Stimulated activated CD4-positive, alpha-beta T cell treated with anti-CD3 and anti-CD28 coated beads, Interleukin-2, amount 100 ng/mL, for 24 hours (primary cell): ENCODE measurements around the gene GOLGB1.
"Not testable (repeated sequence)": the region's sequence is repeated elsewhere in the genome, so short reads cannot be mapped to it uniquely, and the experiment has no call there.

Source experiments
- DNase-seq, 2 donors: peaks; one replicate each; pipeline ENCODE4 v3.0.0-alpha.2; 2020

GOLGB1 gene, protein sequence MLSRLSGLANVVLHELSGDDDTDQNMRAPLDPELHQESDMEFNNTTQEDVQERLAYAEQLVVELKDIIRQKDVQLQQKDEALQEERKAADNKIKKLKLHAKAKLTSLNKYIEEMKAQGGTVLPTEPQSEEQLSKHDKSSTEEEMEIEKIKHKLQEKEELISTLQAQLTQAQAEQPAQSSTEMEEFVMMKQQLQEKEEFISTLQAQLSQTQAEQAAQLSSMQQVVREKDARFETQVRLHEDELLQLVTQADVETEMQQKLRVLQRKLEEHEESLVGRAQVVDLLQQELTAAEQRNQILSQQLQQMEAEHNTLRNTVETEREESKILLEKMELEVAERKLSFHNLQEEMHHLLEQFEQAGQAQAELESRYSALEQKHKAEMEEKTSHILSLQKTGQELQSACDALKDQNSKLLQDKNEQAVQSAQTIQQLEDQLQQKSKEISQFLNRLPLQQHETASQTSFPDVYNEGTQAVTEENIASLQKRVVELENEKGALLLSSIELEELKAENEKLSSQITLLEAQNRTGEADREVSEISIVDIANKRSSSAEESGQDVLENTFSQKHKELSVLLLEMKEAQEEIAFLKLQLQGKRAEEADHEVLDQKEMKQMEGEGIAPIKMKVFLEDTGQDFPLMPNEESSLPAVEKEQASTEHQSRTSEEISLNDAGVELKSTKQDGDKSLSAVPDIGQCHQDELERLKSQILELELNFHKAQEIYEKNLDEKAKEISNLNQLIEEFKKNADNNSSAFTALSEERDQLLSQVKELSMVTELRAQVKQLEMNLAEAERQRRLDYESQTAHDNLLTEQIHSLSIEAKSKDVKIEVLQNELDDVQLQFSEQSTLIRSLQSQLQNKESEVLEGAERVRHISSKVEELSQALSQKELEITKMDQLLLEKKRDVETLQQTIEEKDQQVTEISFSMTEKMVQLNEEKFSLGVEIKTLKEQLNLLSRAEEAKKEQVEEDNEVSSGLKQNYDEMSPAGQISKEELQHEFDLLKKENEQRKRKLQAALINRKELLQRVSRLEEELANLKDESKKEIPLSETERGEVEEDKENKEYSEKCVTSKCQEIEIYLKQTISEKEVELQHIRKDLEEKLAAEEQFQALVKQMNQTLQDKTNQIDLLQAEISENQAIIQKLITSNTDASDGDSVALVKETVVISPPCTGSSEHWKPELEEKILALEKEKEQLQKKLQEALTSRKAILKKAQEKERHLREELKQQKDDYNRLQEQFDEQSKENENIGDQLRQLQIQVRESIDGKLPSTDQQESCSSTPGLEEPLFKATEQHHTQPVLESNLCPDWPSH (N-terminal part only)

DNA sequence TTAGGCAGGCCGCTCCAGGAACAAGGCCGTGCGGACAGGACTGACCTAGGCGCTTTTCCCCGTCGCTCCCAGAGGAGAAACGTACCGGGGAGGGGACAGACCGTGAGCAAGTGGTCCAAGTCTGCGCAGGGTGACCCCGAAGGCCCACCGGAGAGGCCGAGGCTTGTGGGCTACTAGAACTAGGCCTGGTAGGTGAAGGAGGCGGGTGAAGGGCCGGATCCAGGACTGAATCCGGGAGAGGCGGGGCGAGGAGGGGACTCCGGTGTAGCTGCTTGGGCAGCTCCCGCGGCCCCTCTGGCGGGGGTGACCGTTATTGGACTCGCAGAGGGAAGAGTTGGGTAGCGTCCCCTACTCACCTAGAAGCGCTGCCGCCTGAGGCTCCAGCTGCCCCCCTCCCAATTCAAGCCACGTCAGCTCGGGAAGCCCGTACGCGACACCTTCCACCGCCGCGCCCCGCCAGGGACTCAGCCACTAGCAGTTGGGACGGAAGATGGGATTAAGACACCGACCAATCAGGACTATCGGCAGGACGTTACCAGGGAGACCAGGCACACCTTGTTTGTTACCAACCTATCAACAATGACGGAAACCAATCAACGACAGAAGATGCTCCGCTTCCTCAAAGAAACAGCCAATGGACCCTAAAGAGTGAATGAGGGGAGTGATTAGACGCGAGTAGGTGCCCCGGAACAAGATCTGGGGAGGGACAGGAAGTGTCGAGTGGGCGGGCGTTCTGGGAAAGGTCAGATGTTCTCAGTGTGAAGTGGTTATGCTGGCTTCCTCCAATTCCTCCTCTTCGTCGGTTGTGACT lies at the start of gene GOLGB1:
Gene GOLGB1, minus strand, starts transcription at position 466 of the 811 bp plus-strand sequence. CDS start 18,770 bp downstream, outside the sequence.
- DNase-seq = peak; percentile 90 to 94

DNA sequence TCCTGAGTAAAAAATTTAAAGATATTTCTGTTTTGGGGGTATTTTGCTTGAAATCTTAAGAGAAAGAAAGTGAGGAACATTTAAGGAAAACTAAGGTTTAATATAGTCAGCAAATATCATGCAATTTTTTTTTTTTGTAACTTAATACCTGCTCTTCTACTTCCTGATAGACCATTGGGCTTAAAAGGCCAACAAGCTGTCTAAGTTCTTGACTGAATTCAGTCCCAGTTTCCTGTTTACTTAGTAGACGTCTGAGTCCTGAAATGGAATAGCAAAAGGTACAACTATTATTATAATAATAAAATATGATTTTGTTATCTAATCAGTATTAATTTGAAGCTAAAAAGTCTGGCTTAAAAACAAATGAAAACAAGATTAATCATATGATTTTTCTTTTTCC lies 47.4 kb upstream of the GOLGB1 start:
- DNase-seq = no peak

DNA sequence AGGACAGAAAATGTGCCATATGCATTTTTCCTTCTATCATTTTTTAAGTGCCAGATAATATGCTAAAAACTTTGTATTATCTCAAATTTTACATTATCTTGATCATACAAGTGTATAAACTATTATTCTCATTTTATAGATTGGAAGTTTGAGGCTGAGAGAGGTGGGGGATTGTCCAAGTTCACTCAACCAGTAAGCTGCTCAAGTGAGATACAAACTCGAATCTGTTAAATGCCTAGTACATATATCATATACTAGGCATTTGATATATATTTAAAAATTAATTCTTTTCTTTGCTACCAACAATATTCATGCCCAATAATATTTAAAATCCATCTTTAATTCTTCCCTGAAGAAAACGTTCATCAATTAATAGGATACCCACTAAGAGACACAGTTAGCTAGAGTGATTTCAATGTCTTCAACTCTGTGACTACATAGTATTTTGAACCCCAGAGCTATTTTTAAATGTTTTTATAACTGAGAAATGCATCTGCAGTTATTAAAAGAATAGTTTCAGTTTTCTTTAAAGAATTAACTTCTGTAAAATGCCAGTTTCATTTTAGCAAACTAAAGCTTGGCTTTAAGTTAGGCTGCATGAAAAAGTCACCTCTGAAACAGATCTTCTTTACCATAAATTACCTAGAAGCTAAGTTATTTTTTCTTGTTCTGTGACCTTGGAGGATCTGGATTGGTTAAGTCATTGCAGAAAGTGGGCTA lies 44.9 kb upstream of the GOLGB1 start:
- DNase-seq = no peak

DNA sequence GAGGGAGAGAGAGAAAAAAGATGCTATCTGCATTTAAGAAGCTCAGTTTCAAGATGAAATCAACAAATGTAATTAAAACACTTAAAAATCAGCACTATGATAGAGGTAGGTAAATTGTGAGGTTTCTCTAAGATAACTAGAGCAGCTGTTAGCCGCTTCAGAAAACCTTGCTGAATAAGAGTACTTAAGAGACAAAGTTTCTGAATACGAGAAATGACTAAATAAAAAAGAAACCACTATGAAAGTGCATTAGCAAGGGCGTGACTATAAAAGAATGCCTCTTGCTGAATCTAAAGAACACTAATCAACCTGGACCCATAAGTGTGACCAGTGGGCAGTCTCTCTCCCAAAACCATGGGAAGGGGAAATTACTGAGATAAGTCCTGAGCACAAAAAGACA lies 43.5 kb upstream of the GOLGB1 start:
- DNase-seq = no peak

DNA sequence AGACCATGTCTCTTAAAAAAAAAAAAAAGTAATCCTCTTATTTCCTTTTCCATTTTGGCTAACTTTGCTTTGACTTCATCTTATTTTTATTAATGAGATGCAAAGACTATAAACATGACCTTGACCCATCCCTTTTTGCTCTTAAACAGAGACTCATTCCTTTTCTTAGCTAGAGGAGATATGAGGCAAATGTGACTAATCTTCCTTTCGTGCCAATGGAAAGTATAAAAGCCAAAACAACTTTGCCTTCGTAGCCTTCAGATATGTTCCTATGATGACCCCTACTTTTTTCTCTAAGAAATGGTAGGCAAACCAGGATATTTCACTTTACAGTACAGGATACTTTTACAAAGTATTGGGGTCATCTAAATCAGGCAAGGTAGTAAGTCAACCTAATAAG lies 36.9 kb upstream of the GOLGB1 start:
- DNase-seq = no peak

DNA sequence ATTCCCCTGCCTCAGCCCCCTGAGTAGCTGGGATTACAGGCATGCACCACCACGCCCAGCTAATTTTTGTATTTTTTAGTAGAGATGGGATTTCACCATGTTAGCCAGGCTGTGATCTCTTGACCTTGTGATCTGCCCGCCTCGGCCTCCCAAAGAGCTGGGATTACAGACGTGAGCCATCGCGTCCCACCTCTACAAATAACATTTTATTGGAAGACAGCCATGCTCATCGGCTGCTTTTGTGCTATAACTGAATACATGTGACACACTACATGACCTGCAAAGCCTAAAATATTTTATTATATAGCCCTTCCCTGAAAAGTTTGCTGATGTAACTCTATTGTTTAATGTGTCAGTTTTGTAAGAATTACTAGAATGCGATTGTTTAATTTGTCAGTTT lies 33.2 kb upstream of the GOLGB1 start:
- DNase-seq = not testable (repeated sequence)

DNA sequence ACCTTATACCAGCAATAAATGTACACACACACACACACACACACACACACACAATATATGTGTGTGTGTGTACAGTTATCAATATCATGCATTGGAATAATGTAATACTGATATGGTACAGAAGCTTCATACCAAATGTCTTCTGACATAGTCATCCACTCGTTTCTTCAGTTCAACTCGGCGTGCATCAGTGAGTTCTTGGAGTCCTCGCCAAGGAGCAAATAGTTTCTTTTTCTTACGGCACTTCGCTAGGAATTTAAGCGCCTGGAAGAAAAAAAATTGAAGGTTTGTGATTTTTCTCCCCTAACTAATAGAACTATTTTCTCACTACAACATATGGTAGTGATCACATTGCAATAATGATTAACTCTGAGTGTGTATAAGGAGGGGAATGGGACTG lies 32.1 kb upstream of the GOLGB1 start:
- DNase-seq = no peak

DNA sequence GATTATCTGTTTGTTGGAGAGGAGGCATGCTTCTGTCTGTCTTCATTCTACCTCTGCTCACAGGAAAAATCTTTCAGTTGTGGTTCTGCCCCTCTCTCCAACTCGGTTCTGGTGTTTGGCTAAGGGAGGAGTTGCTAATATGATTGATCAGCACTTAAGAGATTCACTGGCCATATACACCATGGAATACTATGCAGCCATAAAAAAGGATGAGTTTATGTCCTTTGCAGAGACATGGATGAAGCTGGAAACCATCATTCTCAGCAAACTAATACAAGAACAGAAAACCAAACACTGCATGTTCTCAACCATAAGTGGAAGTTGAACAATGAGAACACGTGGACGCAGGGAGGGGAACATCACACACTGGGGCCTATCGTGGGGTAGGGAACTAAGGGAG lies 25.6 kb upstream of the GOLGB1 start:
- not testable (repeated sequence) for DNase-seq

DNA sequence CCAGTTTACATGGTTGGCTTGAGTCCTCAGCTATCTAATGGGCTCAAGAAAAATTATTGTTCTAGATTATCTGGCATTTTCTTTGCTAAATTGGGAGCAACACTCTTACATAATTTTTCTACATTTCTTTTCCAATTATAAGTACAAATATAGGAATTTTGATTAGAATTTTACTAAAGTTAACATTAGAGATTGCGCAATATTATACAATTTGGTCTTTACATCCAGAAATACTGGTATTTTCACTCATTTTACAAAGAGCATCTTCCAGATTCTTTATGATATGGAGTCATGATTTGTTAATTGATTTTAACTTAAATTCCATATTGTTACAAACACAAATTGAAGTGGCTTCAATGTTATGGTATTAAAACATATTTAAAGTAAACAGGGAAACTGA lies 19.7 kb upstream of the GOLGB1 start:
- no peak for DNase-seq

DNA sequence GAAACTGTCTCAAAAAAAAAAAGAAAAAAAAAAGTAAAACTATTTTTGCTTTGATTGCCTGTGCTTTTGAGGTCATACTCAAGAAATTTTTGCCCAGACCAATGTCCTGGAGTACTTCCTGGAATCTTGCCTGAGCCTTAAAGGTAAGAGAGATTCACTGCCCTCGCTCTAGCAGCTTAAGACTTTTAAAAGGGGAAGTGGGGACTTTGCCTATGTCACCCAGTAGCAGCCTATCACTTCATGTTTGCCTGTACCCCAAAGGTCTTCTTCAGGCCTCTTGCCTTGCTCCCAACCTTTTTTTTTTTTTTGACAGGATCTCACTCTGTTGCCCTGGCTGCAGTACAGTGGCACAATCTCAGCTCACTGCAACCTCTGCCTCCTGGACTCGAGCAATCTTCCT lies 18.9 kb upstream of the GOLGB1 start:
- no peak for DNase-seq

DNA sequence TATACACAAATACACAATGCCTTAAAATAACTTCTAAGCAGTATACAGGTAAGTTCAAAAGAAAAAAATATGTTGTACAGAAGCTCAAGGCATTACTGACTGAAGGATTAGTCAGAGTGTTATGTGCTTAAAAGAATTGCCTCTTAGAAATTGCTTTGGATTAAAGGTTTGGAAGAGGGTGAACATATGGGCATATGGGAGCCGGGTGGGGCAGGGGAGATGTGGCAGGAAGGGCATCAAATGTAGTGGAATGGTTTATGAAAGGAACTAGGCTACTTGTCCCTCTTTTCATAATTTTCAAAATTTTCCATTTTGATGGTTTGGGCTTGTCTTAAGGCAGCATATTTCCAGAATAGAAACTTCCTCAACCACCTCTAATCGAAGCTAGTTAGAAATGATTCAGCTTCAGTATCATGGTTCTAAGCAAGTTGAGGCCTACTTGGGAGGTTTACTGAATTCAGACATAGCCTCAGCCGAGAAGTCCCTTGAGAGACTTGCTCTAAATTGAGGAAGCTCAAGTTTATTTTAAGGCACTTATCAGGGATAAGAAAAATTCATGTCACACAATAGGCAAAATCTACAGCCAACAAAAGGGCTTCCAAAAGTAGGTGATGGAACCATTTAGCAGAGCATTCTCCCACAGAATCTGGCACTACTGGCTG lies 10.1 kb upstream of the GOLGB1 start:
- no peak for DNase-seq

DNA sequence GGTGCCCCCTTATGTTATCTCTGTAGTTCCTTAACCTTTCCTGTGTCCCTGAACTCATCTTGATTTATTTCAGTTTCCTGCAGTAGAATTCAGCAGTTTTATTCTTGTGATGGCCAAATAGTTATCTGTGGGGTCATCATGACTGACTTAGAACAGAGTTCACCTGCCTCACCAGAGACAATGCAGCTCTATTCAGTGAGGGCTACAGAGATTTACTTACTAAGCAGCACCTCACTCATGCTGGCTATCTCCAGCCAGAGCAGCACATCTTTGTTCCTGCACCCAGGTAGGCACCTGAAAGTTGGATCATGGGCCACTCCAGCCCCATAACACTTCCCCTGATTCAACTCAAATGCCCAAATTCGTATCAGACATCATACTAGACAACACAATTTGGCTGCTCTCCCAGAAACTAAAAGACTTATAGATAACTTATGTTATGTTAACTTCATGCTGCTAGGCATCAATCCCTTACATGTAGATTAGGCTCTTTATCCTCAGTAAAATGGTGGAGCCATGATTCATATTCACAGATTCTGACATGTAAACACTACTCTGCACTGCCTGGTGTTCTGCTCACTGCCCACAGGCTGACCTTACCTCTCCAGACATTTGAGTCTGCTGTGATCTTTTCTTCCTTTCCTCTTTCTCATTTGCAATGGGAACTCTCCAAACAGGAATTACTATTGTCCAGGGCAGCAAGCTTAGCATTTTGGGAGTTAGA lies 9.3 kb upstream of the GOLGB1 start:
- no peak for DNase-seq

DNA sequence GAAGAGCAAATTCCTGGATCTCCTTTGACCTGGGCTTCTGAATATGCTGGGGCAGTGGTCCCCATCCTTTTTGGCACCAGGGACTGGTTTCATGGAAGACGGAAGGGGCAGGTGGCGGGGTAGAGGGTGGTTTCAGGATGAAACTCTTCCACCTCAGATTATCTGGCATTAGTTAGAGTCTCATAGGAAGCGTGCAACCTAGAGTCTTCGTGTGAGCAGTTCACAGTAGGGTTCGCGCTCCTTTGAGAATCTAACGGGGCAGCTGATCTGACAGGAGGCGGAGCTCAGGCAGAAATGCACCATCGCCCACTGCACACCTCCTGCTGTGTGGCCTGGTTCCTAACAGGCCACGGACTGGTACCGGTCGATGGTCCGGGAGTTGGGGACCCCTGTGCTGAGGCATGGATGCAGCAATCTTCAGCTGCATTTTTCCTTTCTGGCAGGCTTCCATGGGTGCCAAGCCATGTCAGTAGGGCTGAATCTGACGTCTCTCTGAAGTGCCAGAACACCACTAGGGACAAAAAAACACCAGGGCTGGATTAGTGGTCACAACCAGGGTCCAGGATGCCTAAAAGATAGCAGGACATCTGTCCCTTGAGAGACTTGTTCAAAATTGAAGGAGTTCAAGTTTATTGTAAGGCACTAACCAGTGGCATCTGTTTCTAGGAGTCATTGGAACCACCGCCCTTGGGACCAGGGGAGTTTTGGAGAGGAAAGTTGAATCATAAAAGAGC lies 8.4 kb upstream of the GOLGB1 start:
- no peak for DNase-seq

DNA sequence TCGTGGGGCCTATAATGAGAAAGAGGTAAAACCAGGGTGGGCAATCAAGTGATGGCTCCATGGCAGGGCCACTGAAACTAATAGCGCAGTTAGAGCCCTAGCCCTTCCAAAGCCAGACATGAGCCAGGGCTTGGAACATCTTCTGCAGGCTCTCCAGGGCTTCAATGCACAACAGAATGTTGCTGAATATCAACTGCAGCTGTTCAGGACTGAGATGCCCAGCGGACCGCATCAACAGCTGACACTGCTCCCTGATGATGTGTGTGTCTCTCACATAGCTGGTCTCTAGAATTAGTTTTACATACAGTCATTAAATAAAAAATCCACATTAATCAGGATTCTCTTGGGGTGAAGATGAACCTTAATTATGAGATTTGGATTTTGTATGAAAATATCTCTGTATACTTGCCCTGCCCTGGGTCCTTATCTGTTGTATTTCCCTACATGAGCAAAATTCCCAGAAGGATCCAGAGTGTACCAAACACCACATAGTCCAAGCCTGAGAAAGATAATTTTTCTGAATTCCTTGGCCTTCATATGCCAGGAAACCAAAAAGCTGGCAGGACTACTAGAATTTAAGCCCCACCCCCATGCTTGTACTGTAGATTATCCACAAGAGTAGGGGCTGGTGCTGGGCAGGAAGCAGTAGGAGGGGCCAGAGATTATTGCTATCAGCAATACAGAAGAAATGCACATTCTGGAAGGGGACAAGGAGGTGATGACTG lies 7.7 kb upstream of the GOLGB1 start:
- DNase-seq = no peak

DNA sequence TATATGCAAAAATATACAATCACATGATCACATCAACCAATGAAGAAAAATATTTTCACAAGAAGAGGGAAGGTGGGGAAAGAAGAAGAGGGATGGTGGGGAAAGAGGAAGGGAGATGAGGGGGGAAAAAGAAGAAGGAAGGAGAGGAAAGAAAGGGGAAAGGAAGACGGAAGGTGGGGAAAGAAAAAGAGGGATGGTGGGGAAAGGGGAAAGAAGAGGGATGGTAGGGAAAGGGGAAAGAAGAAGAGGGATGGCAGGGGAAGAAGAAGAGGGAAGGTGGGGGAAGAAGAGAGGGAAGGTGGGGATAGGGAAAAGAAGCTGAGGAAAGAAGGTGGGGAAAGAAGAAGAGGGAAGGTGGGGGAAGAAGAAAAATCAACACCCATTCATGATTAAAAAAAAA lies 3.2 kb upstream of the GOLGB1 start:
- DNase-seq = no peak

DNA sequence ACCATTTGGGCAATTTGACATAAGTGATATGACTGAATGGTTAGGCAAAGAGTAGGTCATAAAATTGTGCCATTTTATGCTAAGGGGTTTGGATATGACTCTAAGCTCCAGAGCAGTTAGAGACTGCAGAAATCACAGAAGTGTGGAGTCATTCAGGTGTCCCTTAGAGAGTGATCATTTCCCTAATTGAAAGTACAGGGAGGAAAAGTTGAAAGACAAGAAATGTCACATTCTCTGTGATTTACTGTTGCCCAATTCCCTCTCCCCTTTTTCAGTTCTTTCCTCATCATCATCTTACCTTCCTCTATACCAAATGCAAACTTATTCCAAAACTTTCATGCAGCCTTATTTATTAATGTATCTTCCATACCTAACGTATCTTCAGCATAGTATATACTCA lies 2.7 kb upstream of the GOLGB1 start:
- DNase-seq = no peak

DNA sequence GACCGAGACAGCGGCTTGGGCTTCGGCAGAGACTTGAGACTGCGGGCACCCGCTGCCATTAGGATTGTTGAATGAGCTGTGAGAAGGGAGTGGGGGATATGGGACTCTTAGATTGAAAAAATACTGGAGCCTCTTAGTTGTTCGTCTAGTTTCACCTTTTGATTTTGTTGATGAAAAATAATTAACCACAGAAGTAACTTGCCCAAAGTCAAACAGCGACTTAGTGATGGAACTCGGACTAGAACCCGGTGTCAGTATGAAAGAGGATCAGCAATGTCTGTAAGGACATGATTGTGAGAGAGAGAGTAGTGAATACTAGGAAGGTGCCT lies 510 bp upstream of the GOLGB1 start:
- no peak for DNase-seq

DNA sequence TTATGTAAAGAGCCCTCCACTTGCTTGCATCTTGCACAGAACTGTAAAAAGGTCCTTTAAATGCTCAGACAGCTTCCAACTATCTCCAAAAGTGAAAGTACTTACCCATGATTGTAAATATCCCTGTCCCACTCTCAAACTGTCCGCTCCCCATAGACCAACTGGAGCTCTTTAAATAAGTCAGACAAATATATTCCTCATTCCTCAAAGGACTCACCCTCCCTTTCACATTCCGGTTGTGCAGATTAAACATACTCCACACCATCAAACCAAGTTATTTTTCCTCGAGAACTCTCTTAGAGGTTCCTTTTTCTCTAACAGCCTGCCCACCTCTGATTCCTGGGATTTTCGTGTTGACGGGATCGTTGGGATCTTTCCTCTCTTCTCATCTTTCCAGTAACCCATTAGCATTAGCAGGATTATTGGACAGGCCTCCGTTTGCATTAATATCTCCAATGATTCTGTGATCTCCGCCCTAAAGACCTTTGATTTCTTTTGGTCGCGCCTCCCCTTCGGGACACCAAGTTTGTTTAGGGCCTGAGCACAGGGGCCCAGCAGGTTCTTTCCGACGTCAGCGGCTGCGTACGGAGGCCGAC lies 763 bp downstream of the GOLGB1 start:
- no peak for DNase-seq

DNA sequence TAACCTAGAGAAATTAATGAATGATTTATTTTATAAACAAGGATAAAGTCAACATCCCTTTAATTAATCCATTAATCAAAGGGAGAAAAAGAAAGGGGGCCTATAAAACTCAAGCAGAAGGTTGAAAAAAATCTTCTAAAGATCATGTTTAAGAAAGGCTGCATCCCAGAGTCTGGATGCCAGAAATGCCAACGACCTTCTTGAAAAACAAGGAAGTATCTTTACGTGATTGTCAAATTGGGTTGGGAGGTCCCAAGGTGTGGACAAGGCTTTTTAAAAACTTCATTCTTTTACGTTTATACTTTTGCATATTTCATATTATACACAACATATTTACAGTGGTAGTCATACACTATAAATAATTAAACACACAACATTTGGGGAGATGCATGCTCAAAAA lies 1.6 kb downstream of the GOLGB1 start:
- no peak for DNase-seq
